MM.1S (cell line): ENCODE data around the gene SLC26A11.

ENCODE experiments used
- DNase-seq: peaks from one replicate; pipeline ENCODE4 v3.0.0-alpha.2; 2015
- H2AFZ ChIP-seq: fragments of 300-600 bp; sonication (generic); 2 replicates; pipeline ENCODE4 v1.6.0; 2016; ENCODE audit warnings: antibody characterized with exemption, low read length
- H3F3A ChIP-seq: fragments of 300-600 bp; sonication (generic); 2 replicates; pipeline ENCODE4 v1.6.1; 2016; ENCODE audit warnings: mild to moderate bottlenecking, antibody characterized with exemption, low read length, moderate library complexity, mixed read lengths; ENCODE audit not compliant: insufficient read depth
- H3K27ac ChIP-seq: fragments of 300-600 bp; sonication (generic); 2 replicates; pipeline ENCODE4 v1.5.1; 2016; ENCODE audit warnings: mild to moderate bottlenecking, low read length
- H3K27me3 ChIP-seq: fragments of 300-600 bp; sonication (generic); replicated peaks from 2 replicates; pipeline ENCODE4 v1.6.0; 2016; ENCODE audit warnings: low read length; ENCODE audit not compliant: insufficient read depth
- H3K36me3 ChIP-seq: fragments of 300-600 bp; sonication (generic); replicated peaks from 2 replicates; pipeline ENCODE4 v1.6.1; 2016; ENCODE audit warnings: mild to moderate bottlenecking, low read length, mixed read lengths; ENCODE audit not compliant: insufficient read depth
- H3K4me1 ChIP-seq: fragments of 300-600 bp; sonication (generic); 2 replicates; pipeline ENCODE4 v1.6.1; 2016; ENCODE audit warnings: low read length, mixed read lengths
- H3K4me2 ChIP-seq: fragments of 300-600 bp; sonication (generic); 2 replicates; pipeline ENCODE4 v1.6.0; 2016; ENCODE audit warnings: low read depth, low read length
- H3K4me3 ChIP-seq: fragments of 300-600 bp; sonication (generic); 2 replicates; pipeline ENCODE4 v1.5.1; 2016; ENCODE audit warnings: low read length, mixed read lengths
- H3K79me2 ChIP-seq: fragments of 300-600 bp; sonication (generic); 2 replicates; pipeline ENCODE4 v1.6.1; 2016; ENCODE audit warnings: mixed run types, low read length, mixed read lengths
- H3K9ac ChIP-seq: fragments of 300-600 bp; sonication (generic); 2 replicates; pipeline ENCODE4 v1.6.1; 2016; ENCODE audit warnings: low read length, mixed read lengths
- H3K9me2 ChIP-seq: fragments of 300-600 bp; sonication (generic); replicated peaks from 2 replicates; pipeline ENCODE4 v1.6.1; 2016; ENCODE audit warnings: mild to moderate bottlenecking, low read length, mixed read lengths; ENCODE audit not compliant: insufficient read depth
- H3K9me3 ChIP-seq: fragments of 300-600 bp; sonication (generic); replicated peaks from 2 replicates; pipeline ENCODE4 v1.6.1; 2016; ENCODE audit warnings: mild to moderate bottlenecking, low read length, mixed read lengths; ENCODE audit not compliant: insufficient read depth
- H4K20me1 ChIP-seq: fragments of 300-600 bp; sonication (generic); 2 replicates; pipeline ENCODE4 v1.6.1; 2016; ENCODE audit warnings: mild to moderate bottlenecking, low read length, moderate library complexity, mixed read lengths; ENCODE audit not compliant: insufficient read depth
- EZH2 ChIP-seq: fragments of 300-600 bp; sonication (generic); optimal IDR thresholded peaks from 2 replicates; pipeline ENCODE3; 2017; ENCODE audit warnings: low read depth, mild to moderate bottlenecking, antibody characterized with exemption, low read length, mixed read lengths
- EZH2phosphoT487 ChIP-seq: fragments of 300-600 bp; sonication (generic); IDR thresholded peaks from 2 replicates; pipeline ENCODE4 v1.6.1; 2018; ENCODE audit warnings: antibody characterized with exemption, low read length
- TF ChIP-seq, protein P1 (sequence below): fragments of 300-600 bp; sonication (generic); IDR thresholded peaks from 2 replicates; pipeline ENCODE4 v1.5.1; 2016; ENCODE audit warnings: antibody characterized with exemption, low read length, mixed read lengths

Gene SLC26A11

DNA sequence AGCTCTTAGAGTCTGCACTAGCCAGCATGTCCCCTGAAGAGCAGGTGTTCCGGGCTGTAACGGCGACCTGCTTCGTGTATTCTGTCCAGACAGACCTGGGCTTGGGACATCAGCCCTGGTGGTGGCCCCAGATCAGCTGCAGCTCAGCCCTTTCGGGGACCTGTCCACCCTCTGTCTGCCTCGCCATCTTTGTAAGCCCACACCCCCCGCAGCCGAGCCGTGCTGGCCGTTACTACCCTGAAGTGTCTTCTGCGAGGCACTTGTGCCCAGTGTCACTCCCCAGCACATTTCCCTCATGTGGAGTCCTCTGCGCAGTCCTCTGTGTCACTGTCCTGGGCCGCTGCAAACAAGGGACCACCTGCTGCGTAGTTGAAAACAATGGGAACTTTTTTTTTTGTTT, 40.0 kb upstream of the SLC26A11 start:
- Histone ChIP-seq H2AFZ (no peak overlapping the region), H4K20me1 (no peaks in the 10 kb centered on the region), H3K9ac (no peak overlapping the region), H3K27ac (no peak overlapping the region), H3K79me2 (no peaks in the 10 kb centered on the region), H3K4me1 (no peaks in the 10 kb centered on the region), H3F3A (no peaks in the 10 kb centered on the region), H3K27me3 (peaks cover 72% of the 10 kb centered on the region), H3K9me2 (no peaks in the 10 kb centered on the region), H3K4me2 (no peak overlapping the region), H3K9me3 (no peaks in the 10 kb centered on the region), H3K36me3 (no peaks in the 10 kb centered on the region), H3K4me3 (no peak overlapping the region)
- no peak for TF ChIP-seq EZH2
- TF ChIP-seq, protein P1, sequence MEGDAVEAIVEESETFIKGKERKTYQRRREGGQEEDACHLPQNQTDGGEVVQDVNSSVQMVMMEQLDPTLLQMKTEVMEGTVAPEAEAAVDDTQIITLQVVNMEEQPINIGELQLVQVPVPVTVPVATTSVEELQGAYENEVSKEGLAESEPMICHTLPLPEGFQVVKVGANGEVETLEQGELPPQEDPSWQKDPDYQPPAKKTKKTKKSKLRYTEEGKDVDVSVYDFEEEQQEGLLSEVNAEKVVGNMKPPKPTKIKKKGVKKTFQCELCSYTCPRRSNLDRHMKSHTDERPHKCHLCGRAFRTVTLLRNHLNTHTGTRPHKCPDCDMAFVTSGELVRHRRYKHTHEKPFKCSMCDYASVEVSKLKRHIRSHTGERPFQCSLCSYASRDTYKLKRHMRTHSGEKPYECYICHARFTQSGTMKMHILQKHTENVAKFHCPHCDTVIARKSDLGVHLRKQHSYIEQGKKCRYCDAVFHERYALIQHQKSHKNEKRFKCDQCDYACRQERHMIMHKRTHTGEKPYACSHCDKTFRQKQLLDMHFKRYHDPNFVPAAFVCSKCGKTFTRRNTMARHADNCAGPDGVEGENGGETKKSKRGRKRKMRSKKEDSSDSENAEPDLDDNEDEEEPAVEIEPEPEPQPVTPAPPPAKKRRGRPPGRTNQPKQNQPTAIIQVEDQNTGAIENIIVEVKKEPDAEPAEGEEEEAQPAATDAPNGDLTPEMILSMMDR: no peak
- no peak for TF ChIP-seq EZH2phosphoT487
- DNase-seq: no peak

DNA sequence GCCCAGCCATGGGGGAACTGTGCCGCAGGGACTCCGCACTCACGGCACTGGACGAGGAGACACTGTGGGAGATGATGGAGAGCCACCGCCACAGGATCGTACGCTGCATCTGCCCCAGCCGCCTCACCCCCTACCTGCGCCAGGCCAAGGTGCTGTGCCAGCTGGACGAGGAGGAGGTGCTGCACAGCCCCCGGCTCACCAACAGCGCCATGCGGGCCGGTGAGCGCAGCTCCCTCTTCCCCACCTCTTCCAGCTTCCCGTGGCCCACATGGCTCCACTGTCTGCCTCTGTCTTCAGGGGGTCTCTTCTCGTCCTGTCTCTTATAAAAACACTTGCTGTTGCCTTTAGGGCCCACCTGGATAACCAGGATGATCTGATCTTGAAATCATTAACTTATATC, 38.8 kb upstream of the SLC26A11 start:
- DNase-seq: no peak
- Histone ChIP-seq H3K79me2 (no peaks in the 10 kb centered on the region), H3K4me2 (no peak overlapping the region)

DNA sequence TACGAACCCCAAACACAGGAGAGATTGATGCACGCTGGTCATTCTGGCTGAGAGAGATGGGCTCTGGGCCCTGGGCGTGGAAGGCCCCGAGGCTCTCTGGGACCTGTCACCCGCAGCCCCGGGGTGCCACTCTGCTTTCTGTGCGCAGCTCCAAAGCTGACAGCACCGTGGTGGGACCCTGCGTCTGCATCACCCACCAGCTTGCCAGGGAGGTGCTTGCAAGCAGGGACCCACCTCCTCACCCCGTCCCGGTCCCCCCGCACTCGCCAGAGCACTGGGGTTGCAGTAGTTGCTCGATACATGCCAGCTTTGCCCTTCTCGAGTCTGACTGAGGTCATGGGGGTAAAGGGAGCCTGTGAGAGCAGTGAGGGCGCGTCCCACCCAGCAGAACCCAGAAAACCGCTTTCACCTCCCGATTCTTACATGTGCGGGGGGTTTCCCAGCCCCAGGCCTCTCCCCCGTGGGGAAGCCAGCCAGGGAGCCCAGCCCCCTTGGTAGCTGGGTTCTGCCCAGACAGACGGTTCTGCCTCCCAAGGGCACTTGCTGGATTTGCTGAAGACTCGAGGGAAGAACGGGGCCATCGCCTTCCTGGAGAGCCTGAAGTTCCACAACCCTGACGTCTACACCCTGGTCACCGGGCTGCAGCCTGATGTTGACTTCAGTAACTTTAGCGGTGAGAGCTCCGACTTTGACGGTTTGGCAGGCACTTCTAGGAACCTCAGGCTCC, 37.9 kb upstream of the SLC26A11 start:
- Histone ChIP-seq H2AFZ (no peak overlapping the region), H3K4me3 (no peak overlapping the region), H3K9me2 (no peaks in the 10 kb centered on the region), H3K27me3 (peaks cover 83% of the 10 kb centered on the region), H3K9ac (no peak overlapping the region), H4K20me1 (no peaks in the 10 kb centered on the region), H3K79me2 (no peaks in the 10 kb centered on the region), H3K4me1 (no peaks in the 10 kb centered on the region), H3K4me2 (no peak overlapping the region), H3K27ac (no peak overlapping the region), H3K9me3 (no peaks in the 10 kb centered on the region), H3F3A (no peaks in the 10 kb centered on the region), H3K36me3 (no peaks in the 10 kb centered on the region)
- no peak for TF ChIP-seq EZH2phosphoT487
- TF ChIP-seq, protein P1: no peak
- no peak for TF ChIP-seq EZH2
- DNase-seq: no peak

More for the DNA sequence above, 38.8 kb upstream of the SLC26A11 start:
- no peaks in the 10 kb centered on the region for H4K20me1 ChIP-seq
- no peak overlapping the region for H3K27ac ChIP-seq
- H3K9ac ChIP-seq: no peak overlapping the region
- H3K36me3 ChIP-seq: no peaks in the 10 kb centered on the region
- TF ChIP-seq EZH2: no peak
- no peak overlapping the region for H2AFZ ChIP-seq
- no peaks in the 10 kb centered on the region for H3K9me3 ChIP-seq
- H3F3A ChIP-seq: no peaks in the 10 kb centered on the region
- no peak overlapping the region for H3K4me3 ChIP-seq
- no peaks in the 10 kb centered on the region for H3K4me1 ChIP-seq
- H3K9me2 ChIP-seq: no peaks in the 10 kb centered on the region
- H3K27me3 ChIP-seq: peaks cover 76% of the 10 kb centered on the region

DNA sequence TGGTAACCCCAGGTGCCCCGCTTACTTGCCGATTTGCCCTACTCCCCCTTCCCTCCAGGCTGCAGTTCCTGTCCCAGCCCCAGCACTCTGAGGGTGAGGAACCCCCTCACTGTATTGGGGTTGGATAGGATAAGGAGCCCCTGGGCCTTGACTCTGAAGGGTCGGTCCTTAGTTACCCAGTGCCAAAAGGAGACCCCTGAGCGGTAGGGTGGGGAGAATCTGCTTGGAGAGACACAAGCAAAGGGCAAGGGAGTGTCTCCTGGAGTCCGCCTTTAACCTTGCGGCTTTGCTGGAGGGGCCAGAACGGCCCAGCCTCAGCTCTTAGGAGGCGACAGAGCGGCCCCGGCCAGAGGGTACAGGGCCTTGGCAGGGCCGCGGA, 37.4 kb upstream of the SLC26A11 start:
- no peak overlapping the region for H3K9ac ChIP-seq
- H3K4me3 ChIP-seq: no peak overlapping the region
- no peaks in the 10 kb centered on the region for H4K20me1 ChIP-seq
- H3K79me2 ChIP-seq: no peaks in the 10 kb centered on the region
- H3K36me3 ChIP-seq: no peaks in the 10 kb centered on the region
- peaks cover 85% of the 10 kb centered on the region for H3K27me3 ChIP-seq
- H3K4me2 ChIP-seq: no peak overlapping the region
- no peak overlapping the region for H3K27ac ChIP-seq
- H3K9me2 ChIP-seq: no peaks in the 10 kb centered on the region
- H3K9me3 ChIP-seq: no peaks in the 10 kb centered on the region
- no peak for DNase-seq
- TF ChIP-seq EZH2phosphoT487 (no peak), EZH2 (no peak)
- TF ChIP-seq, protein P1: no peak
- no peaks in the 10 kb centered on the region for H3K4me1 ChIP-seq
- H3F3A ChIP-seq: no peaks in the 10 kb centered on the region
- H2AFZ ChIP-seq: no peak overlapping the region
